ENCODE measurements around the gene ZNF827. TPM values are rescaled to one million over a fixed set of nuclear protein-coding genes. Genes with fewer than 3 reads are reported as not detected.

The ZNF827 gene
- total and polyA plus RNA-seq, 3 experiments from 2014 or later: 6.9 to 32.5 (median 32.2) TPM

DNA sequence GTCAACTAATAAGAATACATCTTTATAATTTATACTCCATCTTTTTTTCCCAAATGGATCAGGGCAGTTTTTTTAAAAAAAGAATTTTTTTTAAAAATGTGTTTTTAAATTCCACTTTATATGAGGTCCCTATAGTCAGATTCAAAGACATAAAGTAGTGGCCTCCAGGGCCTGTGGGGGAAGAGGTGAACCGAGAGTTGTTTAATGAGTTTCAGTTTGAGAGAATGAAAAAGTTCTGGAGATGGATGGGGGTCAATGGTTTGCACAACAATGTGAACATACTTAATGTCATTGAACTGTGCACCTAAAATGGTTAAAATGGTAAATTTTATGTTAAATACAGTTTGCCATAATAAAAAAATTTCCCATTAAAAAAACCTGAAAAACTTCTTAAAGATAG lies 53.8 kb downstream of the ZNF827 start:
- no peaks in the 10 kb centered on the region for H3K36me3 ChIP-seq (ENCODE audit: insufficient read depth, low read length)
- H3K27ac Mint-ChIP-seq: no peak overlapping the region
- ChIA-PET POLR2A (no interaction called here), CTCF (no interaction called here)
- H3K27ac ChIP-seq (ENCODE audit: low read depth, low read length): no peak overlapping the region
- H3K36me3 Mint-ChIP-seq: peaks cover 6 to 70% (median 18%) of the 10 kb centered on the region in 3 donors
- H3K4me1 Mint-ChIP-seq: peaks cover 13 to 19% (median 19%) of the 10 kb centered on the region in 3 donors
- H3K4me3 Mint-ChIP-seq: no peak overlapping the region
- H3K9me3 ChIP-seq (ENCODE audit: low read length): no peaks in the 10 kb centered on the region
- no peaks in the 10 kb centered on the region for H3K27me3 Mint-ChIP-seq
- H3K4me1 ChIP-seq (ENCODE audit: insufficient read depth, low read length): no peaks in the 10 kb centered on the region
- no peaks in the 10 kb centered on the region for H3K27me3 ChIP-seq (ENCODE audit: insufficient read depth, low read length, poor library complexity, severe bottlenecking)
- H3K4me3 ChIP-seq (ENCODE audit: low read length): no peak overlapping the region
- no peaks in the 10 kb centered on the region for H3K9me3 Mint-ChIP-seq
- DNase-seq: no peak

DNA sequence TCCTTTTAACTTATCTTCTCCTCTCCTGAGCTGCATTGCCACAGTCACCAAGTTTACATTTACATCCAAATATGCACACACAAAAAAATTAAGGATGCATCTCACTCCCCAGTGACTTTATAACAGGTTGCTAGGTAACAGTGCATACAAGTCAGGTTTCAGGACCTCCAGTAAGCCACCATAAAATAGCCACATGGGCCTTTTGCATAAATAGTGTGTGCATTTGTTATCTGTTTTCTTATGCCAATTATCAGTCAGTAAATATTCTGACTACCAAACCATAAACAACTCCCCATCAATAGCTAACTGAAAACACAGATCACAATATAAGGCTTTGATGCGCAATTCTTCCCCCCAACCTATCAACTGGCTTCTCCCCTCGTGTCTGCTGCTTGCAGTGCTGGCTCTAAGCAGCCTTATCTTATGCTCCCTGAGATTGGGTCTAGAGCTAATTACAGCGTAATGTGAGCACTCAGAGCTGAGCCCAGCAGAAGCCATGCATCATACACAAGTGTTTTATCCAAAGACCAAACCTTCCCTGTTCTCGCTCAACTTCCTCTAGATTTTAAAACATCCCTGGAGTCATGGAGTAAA lies 55.4 kb downstream of the ZNF827 start:
- Mint-ChIP-seq H3K4me1 (peaks cover 13 to 19% (median 19%) of the 10 kb centered on the region in 3 donors), H3K9me3 (no peaks in the 10 kb centered on the region), H3K36me3 (peaks cover 6 to 73% (median 18%) of the 10 kb centered on the region in 3 donors), H3K27ac (no peak overlapping the region), H3K27me3 (no peaks in the 10 kb centered on the region), H3K4me3 (no peak overlapping the region)
- no peak for DNase-seq
- Histone ChIP-seq H3K27ac (ENCODE audit: low read depth, low read length) (no peak overlapping the region), H3K36me3 (ENCODE audit: insufficient read depth, low read length) (no peaks in the 10 kb centered on the region), H3K9me3 (ENCODE audit: low read length) (no peaks in the 10 kb centered on the region), H3K27me3 (ENCODE audit: insufficient read depth, low read length, poor library complexity, severe bottlenecking) (no peaks in the 10 kb centered on the region), H3K4me1 (ENCODE audit: insufficient read depth, low read length) (no peaks in the 10 kb centered on the region), H3K4me3 (ENCODE audit: low read length) (no peak overlapping the region)
- ChIA-PET POLR2A (interaction anchor here (0.7 kb wide), 1 partner anchor 26 kb away, joined by 4 read pairs; no protein-coding TSS in a partner anchor), CTCF (no interaction called here)

DNA sequence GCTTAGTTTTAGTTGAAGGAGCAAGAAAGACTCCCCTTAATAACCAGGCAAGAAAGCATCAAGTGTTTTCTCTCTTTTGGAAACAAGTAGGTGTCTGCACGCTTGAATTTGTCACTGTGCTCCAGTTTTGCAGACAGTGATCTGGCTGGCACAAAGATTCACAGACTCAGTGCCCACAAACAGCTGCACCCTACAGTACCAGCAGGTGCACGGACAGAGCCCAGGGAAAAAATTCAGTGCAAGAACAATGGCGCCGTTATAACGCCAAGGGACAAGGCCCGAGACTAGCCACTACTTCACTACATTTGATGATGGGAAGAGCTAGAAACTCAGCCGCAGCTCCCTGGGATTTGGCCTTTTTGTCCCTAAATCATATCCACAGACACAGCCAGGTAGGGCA lies 56.0 kb downstream of the ZNF827 start:
- peak overlapping the region in 1 of 8 donors; percentile 50 for H3K27ac Mint-ChIP-seq
- no peaks in the 10 kb centered on the region for H3K27me3 Mint-ChIP-seq
- H3K9me3 Mint-ChIP-seq: no peaks in the 10 kb centered on the region
- no peak overlapping the region for H3K4me3 Mint-ChIP-seq
- H3K36me3 Mint-ChIP-seq: peaks cover 6 to 73% (median 16%) of the 10 kb centered on the region in 3 donors
- no peak for DNase-seq
- no peak overlapping the region for H3K4me3 ChIP-seq (ENCODE audit: low read length)
- H3K9me3 ChIP-seq (ENCODE audit: low read length): no peaks in the 10 kb centered on the region
- ChIA-PET POLR2A (interaction anchor here (0.7 kb wide), 1 partner anchor 25 kb away, joined by 4 read pairs; no protein-coding TSS in a partner anchor), CTCF (interaction anchor here (1.2 kb wide), 1 partner anchor 13 kb away, joined by 3 read pairs; no protein-coding TSS in a partner anchor)
- H3K27ac ChIP-seq (ENCODE audit: low read depth, low read length): no peak overlapping the region
- H3K4me1 ChIP-seq (ENCODE audit: insufficient read depth, low read length): no peaks in the 10 kb centered on the region
- H3K4me1 Mint-ChIP-seq: peaks cover 15 to 19% (median 18%) of the 10 kb centered on the region in 3 donors
- H3K27me3 ChIP-seq (ENCODE audit: insufficient read depth, low read length, poor library complexity, severe bottlenecking): no peaks in the 10 kb centered on the region
- no peaks in the 10 kb centered on the region for H3K36me3 ChIP-seq (ENCODE audit: insufficient read depth, low read length)

DNA sequence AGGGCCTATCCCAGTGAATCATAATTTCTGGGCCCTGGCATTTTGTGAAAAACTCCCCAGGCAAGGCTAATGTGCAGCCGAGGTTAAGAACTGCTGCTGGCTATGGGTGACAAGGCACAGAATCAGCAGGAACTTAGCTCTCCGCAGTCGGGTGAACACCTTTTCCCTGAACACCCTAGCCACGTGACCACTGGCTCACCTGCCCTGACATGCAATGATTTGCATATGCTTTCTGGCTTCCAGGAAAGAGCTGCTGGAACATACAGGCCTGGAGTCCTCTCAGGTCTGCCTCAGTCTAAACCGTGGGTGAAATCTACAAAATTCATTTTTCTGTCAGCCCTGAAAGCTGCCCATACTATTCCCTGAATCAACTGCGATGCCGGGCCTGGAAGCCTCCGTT lies 56.6 kb downstream of the ZNF827 start:
- Histone ChIP-seq H3K36me3 (ENCODE audit: insufficient read depth, low read length) (no peaks in the 10 kb centered on the region), H3K9me3 (ENCODE audit: low read length) (no peaks in the 10 kb centered on the region), H3K4me1 (ENCODE audit: insufficient read depth, low read length) (no peaks in the 10 kb centered on the region), H3K27me3 (ENCODE audit: insufficient read depth, low read length, poor library complexity, severe bottlenecking) (no peaks in the 10 kb centered on the region), H3K4me3 (ENCODE audit: low read length) (no peak overlapping the region), H3K27ac (ENCODE audit: low read depth, low read length) (no peak overlapping the region)
- POLR2A ChIA-PET: interaction anchor here (1.0 kb wide), 1 partner anchor 57 kb away, joined by 4 read pairs; the partner anchor contains the start of gene ZNF827
- Mint-ChIP-seq H3K4me1 (peaks cover 15 to 19% (median 17%) of the 10 kb centered on the region in 3 donors), H3K36me3 (peaks cover 6 to 75% (median 16%) of the 10 kb centered on the region in 3 donors), H3K27ac (no peak overlapping the region), H3K27me3 (no peaks in the 10 kb centered on the region), H3K4me3 (no peak overlapping the region), H3K9me3 (no peaks in the 10 kb centered on the region)
- DNase-seq: no peak
- CTCF ChIA-PET: interaction anchor here (0.6 to 1.2 kb wide), 2 partner anchors 9 to 14 kb away, joined by 3 read pairs; no protein-coding TSS in a partner anchor

DNA sequence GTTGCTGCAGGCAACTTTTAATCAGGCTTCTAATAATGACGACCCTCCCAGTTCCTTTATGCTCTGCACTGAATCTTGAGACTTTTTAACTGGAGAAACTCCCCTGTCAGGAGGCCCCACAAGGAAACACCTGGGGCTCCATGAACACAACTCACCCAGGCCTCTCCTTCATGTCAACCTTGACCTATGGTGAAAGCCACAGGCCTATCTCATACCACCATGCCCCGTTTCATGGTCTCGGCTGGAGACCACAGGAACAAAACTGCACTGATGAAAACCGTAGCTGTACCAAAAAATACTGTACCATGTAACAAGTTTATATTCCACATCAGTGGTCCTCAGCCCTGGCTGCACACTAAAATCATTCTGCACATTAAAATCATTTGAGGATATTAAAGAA lies 57.0 kb downstream of the ZNF827 start:
- H3K4me1 ChIP-seq (ENCODE audit: insufficient read depth, low read length): no peaks in the 10 kb centered on the region
- H3K27ac Mint-ChIP-seq: peak overlapping the region in 2 of 8 donors; percentile 56 to 92
- DNase-seq: no peak
- ChIA-PET CTCF (interaction anchor here (0.6 to 1.2 kb wide), 2 partner anchors 10 to 14 kb away, joined by 3 read pairs; no protein-coding TSS in a partner anchor), POLR2A (interaction anchor here (1.0 kb wide), 1 partner anchor 57 kb away, joined by 4 read pairs; the partner anchor contains the start of gene ZNF827)
- no peak overlapping the region for H3K4me3 ChIP-seq (ENCODE audit: low read length)
- H3K9me3 ChIP-seq (ENCODE audit: low read length): no peaks in the 10 kb centered on the region
- H3K27me3 ChIP-seq (ENCODE audit: insufficient read depth, low read length, poor library complexity, severe bottlenecking): no peaks in the 10 kb centered on the region
- H3K36me3 Mint-ChIP-seq: peaks cover 6 to 75% (median 16%) of the 10 kb centered on the region in 3 donors
- H3K4me3 Mint-ChIP-seq: no peak overlapping the region
- no peaks in the 10 kb centered on the region for H3K36me3 ChIP-seq (ENCODE audit: insufficient read depth, low read length)
- H3K27ac ChIP-seq (ENCODE audit: low read depth, low read length): no peak overlapping the region
- no peaks in the 10 kb centered on the region for H3K27me3 Mint-ChIP-seq
- H3K9me3 Mint-ChIP-seq: no peaks in the 10 kb centered on the region
- H3K4me1 Mint-ChIP-seq: peaks cover 14 to 19% (median 15%) of the 10 kb centered on the region in 3 donors

DNA sequence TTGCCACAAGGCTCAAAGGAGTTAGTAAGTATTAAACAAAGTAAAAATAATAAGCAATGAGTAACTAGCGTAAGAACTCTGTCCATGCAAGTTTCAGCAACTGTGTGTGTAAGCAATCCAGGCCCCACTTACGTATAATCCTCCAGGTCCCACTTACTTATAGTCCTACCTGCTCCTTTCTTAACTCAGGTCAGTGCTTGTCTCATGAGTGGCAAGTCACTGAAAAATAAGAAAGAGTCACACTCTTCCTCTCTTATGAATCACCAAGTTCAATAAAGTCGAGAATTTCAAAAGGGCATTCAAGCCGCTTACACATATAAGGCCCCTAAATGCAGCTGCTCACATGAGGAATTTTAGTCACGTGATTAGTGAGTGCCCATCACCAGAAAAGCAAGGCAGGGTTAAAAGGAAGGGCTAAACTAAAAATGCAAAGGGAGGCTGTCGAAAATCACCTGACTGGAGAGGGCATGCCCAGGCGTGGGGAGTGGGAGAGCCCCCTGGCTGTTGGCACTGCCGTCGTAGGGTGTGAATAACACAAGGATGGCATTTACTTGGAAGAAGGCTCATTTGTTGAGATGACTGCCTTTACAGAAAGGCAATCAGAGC lies 58.2 kb downstream of the ZNF827 start:
- CTCF ChIA-PET: no interaction called here
- Histone ChIP-seq H3K27me3 (ENCODE audit: insufficient read depth, low read length, poor library complexity, severe bottlenecking) (no peaks in the 10 kb centered on the region), H3K27ac (ENCODE audit: low read depth, low read length) (no peak overlapping the region), H3K4me1 (ENCODE audit: insufficient read depth, low read length) (no peaks in the 10 kb centered on the region), H3K9me3 (ENCODE audit: low read length) (no peaks in the 10 kb centered on the region), H3K36me3 (ENCODE audit: insufficient read depth, low read length) (no peaks in the 10 kb centered on the region), H3K4me3 (ENCODE audit: low read length) (no peak overlapping the region)
- Mint-ChIP-seq H3K27ac (peak overlapping the region in 1 of 8 donors; percentile 34), H3K27me3 (no peaks in the 10 kb centered on the region), H3K36me3 (peaks cover 0 to 72% (median 13%) of the 10 kb centered on the region in 3 donors), H3K4me3 (no peak overlapping the region), H3K4me1 (peaks cover 14 to 19% (median 14%) of the 10 kb centered on the region in 3 donors), H3K9me3 (no peaks in the 10 kb centered on the region)
- POLR2A ChIA-PET: no interaction called here
- DNase-seq: no peak

DNA sequence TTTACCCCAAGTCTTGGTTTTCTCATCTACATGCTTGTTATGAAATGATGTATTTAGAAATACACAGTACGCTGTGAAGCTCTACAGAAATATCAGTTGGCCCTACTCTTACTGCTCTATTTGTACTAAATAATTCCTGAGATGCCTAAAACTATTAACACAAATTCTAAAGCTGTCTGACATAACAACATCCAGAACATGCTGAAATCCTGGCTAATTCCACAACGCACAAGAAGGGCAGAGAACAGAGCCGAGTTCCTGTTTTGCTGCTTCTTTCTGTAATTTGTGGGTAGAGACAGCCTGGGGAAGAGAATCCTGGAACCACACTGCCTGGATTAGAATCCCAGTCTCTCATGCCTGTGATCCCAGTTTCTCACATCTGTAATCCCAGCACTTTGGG lies 59.0 kb downstream of the ZNF827 start:
- Mint-ChIP-seq H3K27ac (no peak overlapping the region), H3K27me3 (no peaks in the 10 kb centered on the region), H3K4me1 (peaks cover 14 to 19% (median 14%) of the 10 kb centered on the region in 3 donors), H3K4me3 (no peak overlapping the region), H3K9me3 (no peaks in the 10 kb centered on the region), H3K36me3 (peaks cover 0 to 71% (median 9%) of the 10 kb centered on the region in 3 donors)
- no peak overlapping the region for H3K27ac ChIP-seq (ENCODE audit: low read depth, low read length)
- no peaks in the 10 kb centered on the region for H3K27me3 ChIP-seq (ENCODE audit: insufficient read depth, low read length, poor library complexity, severe bottlenecking)
- DNase-seq: no peak
- no peak overlapping the region for H3K4me3 ChIP-seq (ENCODE audit: low read length)
- H3K9me3 ChIP-seq (ENCODE audit: low read length): no peaks in the 10 kb centered on the region
- POLR2A ChIA-PET: no interaction called here
- H3K36me3 ChIP-seq (ENCODE audit: insufficient read depth, low read length): no peaks in the 10 kb centered on the region
- CTCF ChIA-PET: no interaction called here
- no peaks in the 10 kb centered on the region for H3K4me1 ChIP-seq (ENCODE audit: insufficient read depth, low read length)
